Endometrial microvascular endothelial cells (primary cell): Measurements from ENCODE around the gene STAT6. TPM values are rescaled to one million over a fixed set of nuclear protein-coding genes. Genes with fewer than 3 reads are reported as not detected.
"Not testable (repeated sequence)": the region's sequence is repeated elsewhere in the genome, so short reads cannot be mapped to it uniquely, and the experiment has no call there.

Experiments
- in situ Hi-C: cut with HindIII; loops from 2 replicates; pipeline ENCODE4 v1.10.0; 2017; ENCODE audit warnings: low sequenced_read_pairs, low pct_unique_long_range_greater_than_20kb; ENCODE audit errors: inconsistent ontology term
- total RNA-seq: library from RNA; depleted of rRNA; stranded (reverse); fragments of >200 nt; gene quantifications from one replicate; pipeline ENCODE4 v1.2.3, GENCODE V29; 2015; ENCODE audit errors: inconsistent ontology term

Gene STAT6
- total RNA-seq, 1 donor from 2014 or later, result 94.0 TPM

DNA sequence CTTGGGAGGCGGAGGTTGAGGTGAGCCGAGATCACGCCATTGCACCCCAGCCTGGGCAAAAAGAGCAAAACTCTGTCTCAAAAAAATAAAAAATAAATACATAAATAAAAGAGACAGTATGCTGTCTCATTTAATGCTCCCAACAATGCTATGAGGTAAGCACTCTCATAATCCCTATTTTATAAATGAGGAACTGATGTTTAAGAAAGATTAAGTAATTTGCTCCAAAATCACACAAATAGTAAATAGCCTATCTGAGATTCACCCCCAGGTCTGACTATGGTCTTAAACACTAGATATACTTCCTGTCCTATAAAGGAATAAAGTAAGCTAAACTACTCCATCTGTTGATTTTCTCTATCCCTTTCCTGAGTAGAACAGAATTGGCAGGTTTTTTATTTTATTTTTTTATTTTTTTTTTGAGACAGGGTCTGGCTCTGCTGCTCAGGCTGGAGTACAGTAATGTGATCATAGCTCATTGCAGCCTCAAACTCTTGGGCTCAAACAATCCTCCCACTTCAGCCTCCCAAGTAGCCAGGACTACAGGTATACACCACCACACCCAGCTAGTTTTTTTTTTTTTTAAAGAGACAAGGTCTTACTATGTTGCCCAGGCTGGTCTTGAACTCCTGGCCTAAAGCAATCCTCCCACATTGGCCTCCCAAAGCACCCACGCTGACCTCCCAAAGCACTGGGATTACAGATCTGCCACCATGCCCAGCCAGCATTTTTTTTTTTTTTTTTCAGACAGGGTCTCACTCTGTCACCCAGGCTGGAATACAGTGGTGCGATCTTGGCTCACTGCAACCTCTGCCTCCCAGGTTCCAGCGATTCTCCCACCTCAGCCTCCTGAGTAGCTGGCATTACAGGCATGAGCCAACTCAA, 37.4 kb downstream of the STAT6 start:
- in situ Hi-C loops, result not testable (repeated sequence)

DNA sequence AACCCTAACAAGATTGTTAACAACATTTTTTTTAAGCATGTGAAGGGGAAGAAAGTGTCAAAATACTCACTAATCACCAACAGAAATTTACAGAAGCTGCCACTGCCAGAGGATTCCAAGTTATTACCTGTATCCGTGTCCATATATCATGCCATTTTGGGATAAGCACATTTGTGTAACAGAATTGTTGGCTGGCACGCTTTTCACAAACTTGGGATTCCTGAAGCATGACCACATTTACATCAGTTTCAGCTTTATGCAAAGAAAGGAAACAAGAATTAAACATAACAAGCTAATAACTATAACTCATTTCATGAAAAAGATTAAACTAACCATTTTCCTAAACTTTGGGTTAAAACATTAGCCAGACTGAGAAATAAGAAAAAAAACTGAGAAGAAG, 38.5 kb downstream of the STAT6 start:
- in situ Hi-C loops, result no loop called here

DNA sequence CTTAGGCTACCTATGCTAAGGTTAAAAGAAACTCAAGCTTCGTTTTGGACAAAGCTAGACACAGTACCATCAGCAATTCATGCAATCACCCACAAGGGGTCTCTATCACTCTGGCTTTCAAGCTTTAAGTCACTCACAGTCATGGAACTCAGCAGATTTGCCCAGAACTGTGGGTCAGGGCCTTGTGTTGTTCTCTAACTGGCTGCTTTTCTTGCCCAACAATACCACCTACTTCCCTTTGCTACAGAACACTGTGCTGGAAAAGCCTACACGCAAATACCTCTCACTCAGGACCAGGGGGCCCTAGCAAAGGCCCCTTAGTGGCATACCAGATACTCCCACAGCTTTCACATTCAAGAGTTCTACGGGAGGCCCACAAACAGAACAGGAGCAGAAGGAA, 41.6 kb downstream of the STAT6 start:
- in situ Hi-C loops, result no loop called here

DNA sequence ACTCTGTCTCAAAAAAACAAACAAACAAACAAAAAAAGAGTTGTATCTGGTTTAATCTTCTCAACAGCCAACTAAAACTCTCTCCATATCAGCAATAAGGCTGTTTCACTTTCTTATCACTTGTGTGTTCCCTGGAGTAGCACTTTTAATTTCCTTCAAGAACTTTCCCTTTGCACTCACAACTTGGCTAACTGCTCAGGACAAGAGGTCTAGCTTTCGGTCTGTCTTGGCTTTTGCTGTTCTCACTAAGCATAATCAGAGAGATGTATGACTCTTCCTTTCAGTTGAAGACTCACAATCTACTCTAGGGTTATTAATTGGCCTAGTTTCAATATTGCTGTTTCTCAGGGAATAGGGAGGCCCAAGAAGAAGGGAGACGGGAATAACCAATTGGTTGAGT, 44.9 kb downstream of the STAT6 start:
- in situ Hi-C loops, result no loop called here

DNA sequence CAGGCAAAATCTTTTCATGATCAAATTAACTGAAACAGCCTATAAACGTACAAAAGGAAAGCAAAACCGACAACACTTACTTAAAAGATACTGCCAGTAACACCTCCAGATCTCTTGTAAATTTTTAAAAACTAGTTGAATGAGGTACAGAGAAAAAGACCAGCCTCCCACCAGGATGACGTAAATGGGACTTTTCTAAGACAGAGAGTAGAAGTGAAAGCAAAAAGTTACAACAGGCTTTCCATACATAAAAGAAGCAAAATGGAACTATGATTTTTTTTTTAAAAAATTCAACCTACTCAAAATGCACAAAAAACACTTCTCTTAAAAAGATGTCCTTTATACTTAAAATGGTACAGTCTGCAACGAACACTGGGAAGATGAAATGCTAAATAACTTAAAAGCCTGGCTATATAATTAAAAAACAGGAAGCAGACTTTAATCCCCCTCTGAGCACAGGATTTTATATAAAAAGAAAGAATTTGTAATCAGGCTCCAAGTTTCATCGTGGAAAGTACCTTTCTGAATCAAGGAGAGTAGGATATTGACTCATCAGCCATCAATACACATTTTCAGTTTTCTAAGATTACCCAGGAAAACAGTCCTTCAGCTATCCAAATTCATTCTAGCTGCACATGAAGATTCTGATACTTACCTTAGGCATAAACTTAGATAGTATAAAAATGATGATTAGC, 47.0 kb downstream of the STAT6 start:
- in situ Hi-C loops, result no loop called here

DNA sequence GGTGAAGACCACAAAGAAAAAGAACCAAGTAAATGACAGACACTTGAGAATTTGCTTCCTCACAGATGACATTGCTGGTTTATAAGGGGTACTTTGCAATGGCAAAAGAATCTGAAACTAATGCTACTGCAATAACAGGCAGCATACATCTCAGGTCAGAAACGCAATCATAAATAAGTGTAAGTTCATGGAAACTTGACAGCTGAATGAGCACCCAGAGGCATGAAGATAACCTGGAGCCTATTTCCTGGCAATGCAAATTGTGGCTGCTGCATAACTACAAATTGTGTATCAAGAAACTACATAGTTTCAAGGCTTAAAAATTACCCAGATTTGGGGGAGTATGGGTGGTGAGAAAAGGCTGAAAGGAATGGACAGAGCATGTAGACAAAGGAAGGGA, 52.7 kb downstream of the STAT6 start:
- in situ Hi-C loops, result no loop called here

DNA sequence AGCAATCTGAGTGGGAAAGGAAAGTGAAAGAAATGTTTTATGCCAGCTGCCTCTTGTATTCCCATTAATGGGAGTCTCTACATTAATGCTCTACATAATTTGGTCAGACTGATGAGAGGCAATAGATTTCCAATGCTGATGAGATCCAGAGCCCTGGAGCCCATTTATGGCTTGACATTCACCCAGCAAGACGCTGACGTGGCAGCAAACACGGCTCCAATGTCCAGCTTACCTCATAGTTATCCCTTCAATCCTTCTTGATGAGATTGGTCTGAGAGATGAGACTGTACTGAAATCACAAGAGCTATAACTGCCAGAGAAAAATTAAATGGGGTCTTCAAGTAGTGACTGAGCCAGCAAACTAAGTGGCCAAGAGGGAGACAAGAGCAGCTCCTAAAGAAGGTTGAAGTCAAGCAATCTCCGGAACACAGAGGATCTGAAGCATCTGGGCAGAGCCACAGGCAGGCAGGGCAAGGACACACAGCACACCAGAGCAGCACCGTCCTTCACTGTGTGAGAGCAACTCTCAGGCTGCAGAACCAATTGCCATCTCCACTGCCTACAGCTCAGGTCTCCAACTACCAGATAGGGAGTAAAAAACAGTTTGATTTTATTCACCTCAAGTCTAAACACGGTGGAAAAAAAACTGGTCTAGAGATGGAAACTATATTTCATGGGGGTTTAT, 54.0 kb downstream of the STAT6 start:
- in situ Hi-C loops, result no loop called here

DNA sequence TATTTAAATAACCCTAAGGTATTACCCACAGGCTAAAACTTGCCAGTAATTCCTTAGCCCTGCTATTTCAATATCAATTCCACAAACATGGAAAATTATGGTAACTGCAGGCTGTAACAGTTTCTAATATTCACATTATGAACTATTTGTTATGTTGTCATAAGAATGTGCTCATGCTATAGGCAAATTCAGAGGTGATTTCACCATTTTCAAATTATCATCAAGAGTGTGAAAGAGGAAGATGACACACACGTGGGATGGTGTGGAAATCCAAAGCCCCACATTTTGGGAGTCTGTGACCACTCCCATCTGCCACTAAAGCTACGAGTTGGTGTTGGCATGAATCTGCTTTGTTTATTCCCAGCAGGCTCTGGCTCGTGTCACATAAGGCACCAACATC, 55.3 kb downstream of the STAT6 start:
- in situ Hi-C loops, result no loop called here

DNA sequence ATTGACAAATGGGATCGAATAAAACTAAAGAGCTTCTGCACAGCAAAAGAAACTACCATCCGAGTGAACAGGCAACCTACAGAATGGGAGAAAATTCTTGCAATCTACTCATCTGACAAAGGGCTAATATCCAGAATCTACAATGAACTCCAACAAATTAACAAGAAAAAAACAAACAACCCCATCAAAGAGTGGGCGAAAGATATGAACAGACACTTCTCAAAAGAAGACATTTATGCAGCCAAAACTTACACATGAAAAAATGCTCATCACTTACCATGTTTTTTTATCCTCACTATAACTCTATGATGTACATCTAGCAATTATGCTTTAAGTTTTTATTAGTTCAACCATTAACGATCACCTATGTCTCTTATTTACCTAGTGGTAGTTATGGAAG, 57.3 kb downstream of the STAT6 start:
- in situ Hi-C loops, result not testable (repeated sequence)

DNA sequence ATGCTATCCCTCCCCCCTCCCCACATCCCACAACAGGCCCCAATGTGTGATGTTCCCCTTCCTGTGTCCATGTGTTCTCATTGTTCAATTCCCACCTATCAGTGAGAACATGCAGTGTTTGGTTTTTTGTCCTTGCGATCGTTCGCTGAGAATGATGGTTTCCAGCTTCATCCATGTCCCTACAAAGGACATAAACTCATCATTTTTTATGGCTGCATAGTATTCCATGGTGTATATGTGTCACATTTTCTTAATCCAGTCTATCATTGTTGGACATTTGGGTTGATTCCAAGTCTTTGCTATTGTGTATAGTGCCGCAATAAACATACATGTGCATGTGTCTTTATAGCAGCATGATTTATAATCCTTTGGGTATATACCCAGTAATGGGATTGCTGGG, 58.0 kb downstream of the STAT6 start:
- in situ Hi-C loops, result not testable (repeated sequence)

DNA sequence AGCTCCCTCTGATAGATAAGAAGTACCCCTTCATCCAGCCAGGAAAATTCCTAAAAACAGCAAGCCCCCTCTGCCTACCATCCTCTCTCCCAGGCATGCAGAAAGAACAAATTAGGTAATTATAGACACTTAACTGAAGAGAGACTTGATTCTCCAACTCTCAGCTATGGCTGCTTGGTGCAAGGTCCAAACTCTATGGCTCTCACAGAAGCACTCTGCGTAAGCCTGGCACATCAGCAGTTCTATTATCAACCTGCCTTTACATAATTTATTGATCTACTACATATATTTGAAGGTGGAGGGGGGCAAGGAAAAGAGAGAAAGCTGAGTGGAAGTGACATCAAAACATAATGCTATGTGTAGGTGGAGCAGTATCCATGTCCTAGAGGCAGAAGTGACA, 60.2 kb downstream of the STAT6 start:
- in situ Hi-C loops, result no loop called here

DNA sequence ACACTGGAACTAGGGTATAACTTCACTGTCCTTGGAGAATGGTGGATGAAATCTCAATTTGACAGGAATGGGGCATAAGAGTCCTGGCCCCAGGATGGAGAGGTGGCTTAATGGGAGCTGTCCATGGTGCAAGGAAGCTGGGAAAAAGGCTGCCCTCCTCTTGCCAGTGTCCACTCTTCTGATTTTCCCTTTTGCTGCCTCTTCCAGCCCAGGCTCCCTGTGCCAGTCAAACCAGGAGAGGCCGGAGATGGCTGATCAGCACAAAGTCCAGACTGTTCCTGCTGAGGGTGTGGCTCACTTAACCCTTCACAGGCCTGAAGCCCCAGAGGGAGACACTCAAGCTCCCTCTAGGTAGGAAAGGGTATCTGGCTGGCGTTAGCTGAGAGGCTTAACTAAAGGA, 61.3 kb downstream of the STAT6 start, which contains the start of gene MYO1A:
Gene MYO1A (minus strand): TSS at position 240 of the 400 bp plus-strand sequence. CDS start 1,806 bp downstream, outside the sequence.
- in situ Hi-C loops, result no loop called here

DNA sequence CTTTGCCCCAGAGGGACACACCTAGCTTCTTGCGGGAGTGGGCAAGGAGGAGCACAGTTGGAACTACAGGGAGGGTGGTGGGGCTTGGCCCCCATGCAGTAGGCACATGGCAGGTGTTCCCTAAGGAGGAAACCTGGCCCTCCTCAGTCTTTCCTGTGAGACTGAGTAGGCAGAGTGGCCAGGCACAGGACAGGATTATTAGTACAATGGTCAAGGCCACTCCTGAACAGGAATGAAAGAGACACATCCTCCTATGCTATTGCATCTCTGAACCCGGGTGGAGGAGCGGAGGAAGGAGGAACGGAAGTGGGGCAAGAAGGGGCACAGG, 62.1 kb downstream of the STAT6 start:
- in situ Hi-C loops, result no loop called here

DNA sequence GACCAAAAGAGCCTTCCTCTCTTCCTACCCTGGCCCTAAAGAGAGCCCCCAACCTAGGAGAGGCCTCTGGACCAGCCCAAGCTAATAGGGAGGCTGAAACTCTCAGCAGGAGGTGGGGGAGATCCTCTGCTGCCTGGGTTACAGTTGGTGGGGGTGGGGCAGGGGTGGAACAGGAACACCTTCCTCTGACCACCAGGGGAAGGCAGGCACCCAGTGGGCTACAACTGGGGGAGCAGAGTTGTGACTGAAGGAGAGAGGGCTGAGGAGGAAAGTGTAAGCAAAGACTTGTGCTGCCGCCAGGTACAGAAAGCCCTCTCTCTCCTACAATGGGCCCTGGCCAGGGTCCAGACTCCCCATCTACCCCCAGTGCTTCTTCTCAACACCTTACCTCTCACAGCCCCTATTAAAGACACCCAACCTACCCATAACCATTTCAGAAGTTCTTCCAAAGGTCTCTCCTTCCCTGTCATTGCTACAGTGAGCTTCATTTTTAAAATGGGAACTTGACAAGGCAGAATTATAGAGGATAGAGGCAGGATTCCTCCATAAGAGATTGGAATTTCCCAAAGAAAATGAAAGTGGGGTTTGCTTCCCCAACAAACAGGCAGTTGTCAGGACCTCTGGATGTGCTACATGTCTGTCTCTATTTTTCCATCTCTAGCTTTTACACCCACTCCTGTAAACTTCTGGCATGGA, 62.6 kb downstream of the STAT6 start:
- in situ Hi-C loops, result no loop called here

DNA sequence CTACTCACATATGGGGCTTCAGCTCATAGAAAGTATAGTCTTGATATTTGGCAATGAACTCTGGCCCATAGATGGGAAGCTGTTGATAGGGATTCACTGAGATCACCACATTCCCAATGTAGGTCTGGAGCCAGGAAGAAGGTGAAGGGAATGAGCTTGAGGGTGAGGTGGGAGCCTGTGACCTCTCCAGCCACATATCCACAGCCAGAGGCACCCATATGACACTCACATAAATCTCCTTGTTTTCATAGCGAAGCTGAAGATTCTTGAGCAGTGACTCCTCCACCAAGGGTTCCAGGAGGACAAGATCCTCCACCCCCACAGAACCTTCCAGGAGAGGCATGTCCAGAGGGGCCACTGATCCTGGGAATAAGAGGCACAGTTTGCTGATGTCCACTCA, 63.2 kb downstream of the STAT6 start:
- in situ Hi-C loops, result no loop called here

DNA sequence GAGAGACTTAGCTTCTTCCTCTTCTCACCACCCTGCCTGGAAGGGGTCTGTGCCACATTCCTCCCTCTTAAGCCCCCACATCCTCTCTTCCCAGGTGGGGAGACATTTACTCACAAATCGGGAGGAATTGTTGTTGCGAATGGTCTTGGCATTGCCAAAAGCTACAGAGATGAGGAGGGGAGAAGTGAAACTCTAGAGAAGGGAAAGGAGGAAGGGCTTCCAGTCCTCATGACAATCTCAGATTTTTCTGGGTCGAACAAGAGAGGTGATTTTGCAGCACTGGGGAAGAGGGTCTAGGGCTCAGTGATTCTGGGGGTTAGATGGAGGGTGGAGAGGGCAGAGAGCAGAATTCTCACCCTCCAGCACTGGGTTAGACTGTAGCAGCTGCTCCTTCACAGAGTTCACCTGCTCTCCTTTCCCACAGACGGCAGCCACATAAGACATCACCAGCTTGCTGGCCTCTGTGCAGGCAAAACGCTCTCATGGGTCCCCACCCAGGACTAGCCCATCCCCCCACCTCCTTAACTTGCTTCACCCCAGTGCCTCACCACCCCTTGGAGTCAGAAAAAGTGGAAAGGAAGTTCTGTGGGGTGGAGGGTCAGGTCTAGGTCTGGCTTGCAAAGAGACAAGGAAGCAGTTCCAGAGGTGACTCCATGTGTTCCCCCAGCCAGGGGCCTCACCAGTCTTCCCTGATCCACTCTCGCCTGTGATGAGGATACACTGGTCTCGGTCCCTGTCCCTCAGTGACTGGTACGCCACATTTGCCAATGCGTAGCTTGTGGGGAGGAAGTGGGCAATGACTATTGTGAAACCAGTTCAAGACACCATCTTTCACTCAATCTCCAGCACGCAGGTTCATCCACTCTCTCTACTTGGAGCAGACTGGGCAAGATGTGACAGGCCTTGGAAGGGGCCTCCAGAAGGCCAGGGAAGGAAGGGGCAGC, 63.9 kb downstream of the STAT6 start:
- in situ Hi-C loops, result no loop called here

DNA sequence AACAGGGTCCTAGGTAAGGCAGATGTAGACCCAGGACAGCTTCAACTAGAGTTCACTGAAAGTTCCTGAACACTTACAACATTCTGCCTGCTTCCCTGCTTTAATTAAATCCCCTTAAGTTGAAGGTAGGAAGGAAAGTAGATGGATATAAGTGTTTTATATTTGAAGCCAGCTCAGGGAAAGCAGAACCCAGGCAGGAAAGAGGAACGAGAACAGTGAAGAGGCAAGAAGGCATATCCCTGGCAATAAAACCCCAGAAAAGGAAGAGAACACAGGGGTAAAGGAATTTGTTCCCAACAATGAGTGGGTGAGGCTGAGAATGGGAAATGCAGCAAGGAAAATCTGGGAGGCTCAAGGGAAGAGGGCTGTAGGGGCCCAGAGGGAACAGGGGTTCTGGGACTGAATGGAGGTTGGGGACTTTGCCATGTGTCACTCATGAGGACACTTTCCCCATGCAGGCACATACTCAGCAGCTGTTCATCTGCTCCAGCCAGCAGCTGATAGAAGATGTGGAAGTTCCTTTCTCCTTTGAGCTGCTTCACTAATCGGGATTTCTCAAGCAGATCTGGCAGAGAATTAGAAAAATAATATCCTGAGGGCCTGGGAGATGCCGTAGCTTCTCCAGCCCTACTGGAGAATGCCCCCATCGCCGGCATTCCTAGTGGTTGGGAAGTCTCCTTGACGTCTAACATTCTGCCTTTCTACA, 64.9 kb downstream of the STAT6 start:
- in situ Hi-C loops, result no loop called here
